ENCODE results near the gene PRTG. TPM values are rescaled to one million over a fixed set of nuclear protein-coding genes. Genes with fewer than 3 reads are reported as not detected.

PRTG gene
- total and polyA plus RNA-seq, 2 of the 13 experiments (the other 11 are each of a cell fraction or from before 2014, with no cell fraction given): 13.2 to 22.3 TPM

GRCh38 chr15:55661428-55661827, 81.5 kb downstream of the PRTG start:
- Histone ChIP-seq H3K36me3 (replicated peaks in 1 of 2; ENCODE audit: control insufficient read depth in 1 of 2, insufficient read depth in 2 of 2, low read length in 2 of 2) (no peaks in the 10 kb centered on the region), H3K27ac (ENCODE audit: extremely low read length, insufficient read depth, low read length) (no peak overlapping the region), H4K20me1 (ENCODE audit: insufficient read depth, low read length) (no peaks in the 10 kb centered on the region), H3K4me1 (ENCODE audit: insufficient read depth, low read length) (peaks cover 17% of the 10 kb centered on the region), H3K4me2 (ENCODE audit: low read depth, low read length) (no peak overlapping the region), H2AFZ (ENCODE audit: low read length) (no peak overlapping the region), H3K79me2 (ENCODE audit: insufficient read depth, low read length) (no peaks in the 10 kb centered on the region), H3K9me3 (ENCODE audit: low read length) (no peaks in the 10 kb centered on the region), H3K9ac (ENCODE audit: insufficient read depth, low read depth, low read length) (no peak overlapping the region), H3K27me3 (ENCODE audit: control insufficient read depth in 1 of 2, insufficient read depth in 2 of 2, low read length in 2 of 2) (no peaks in the 10 kb centered on the region), H3K4me3 (replicated peaks in 1 of 3; ENCODE audit: insufficient read depth in 1 of 3, low read depth in 2 of 3, low read length in 3 of 3) (no peak overlapping the region)
- ATAC-seq (peak; percentile 92), DNase-seq (ENCODE audit: low spot score) (peak; percentile 69), FAIRE-seq (peak; percentile 63)
- in situ Hi-C loops (cut with HindIII; ENCODE audit: extremely low pct_ligation_motif_present, low pct_unique_long_range_greater_than_20kb) (no loop called here), intact Hi-C loops (cut with micrococcal nuclease; ENCODE audit: unreplicated experiment) (no loop called here)
- ChIA-PET POLR2A (no interaction called here), CTCF (ENCODE audit: low intra/inter-chr PET ratio, low total read pairs) (no interaction called here)
- BruUV-seq (replicated peaks): no TSS peak
- TF ChIP-seq U2AF1 (optimal IDR thresholded peaks at IDR 0.05; ENCODE audit: low read depth, low read length): no peak
- TF ChIP-seq NR2F1 (CRISPR knock-in tag; IDR thresholded peaks at IDR 0.05): peak; percentile 75 to 80
- TF ChIP-seq ARNT2 (CRISPR knock-in tag; IDR thresholded peaks at IDR 0.05; ENCODE audit: low read depth): no peak
- peak; percentile 22; the same call in 1 of the 2 replicates for TF ChIP-seq PAXIP1 (CRISPR knock-in tag; conservative IDR thresholded peaks at IDR 0.05)
- peak; percentile 50; the same call in 1 of the 2 replicates for TF ChIP-seq ARID5B (CRISPR knock-in tag; IDR thresholded peaks at IDR 0.05)
- no peak for TF ChIP-seq SP4 (CRISPR knock-in tag; IDR thresholded peaks at IDR 0.05)
- TF ChIP-seq THAP7 (CRISPR knock-in tag; IDR thresholded peaks at IDR 0.05): no peak
- peak; percentile 57; the same call in 1 of the 2 replicates for TF ChIP-seq GFI1 (CRISPR knock-in tag; IDR thresholded peaks at IDR 0.05; ENCODE audit: borderline replicate concordance)
- no peak for TF ChIP-seq SOX13 (IDR thresholded peaks at IDR 0.05)
- 0 out of 4 replicates have a peak, but pooled peaks of 1 of the 2 experiments have one; percentile 42 for TF ChIP-seq SOX13 (CRISPR knock-in tag; conservative IDR thresholded peaks at IDR 0.05 in 1 of 2, IDR thresholded peaks at IDR 0.05 in 1 of 2)
- no peak for TF ChIP-seq ATRX (CRISPR knock-in tag; IDR thresholded peaks at IDR 0.05; ENCODE audit: borderline replicate concordance)
- TF ChIP-seq RBAK (CRISPR knock-in tag; IDR thresholded peaks at IDR 0.05): no peak
- TF ChIP-seq SRSF9 (IDR thresholded peaks at IDR 0.05; ENCODE audit: borderline replicate concordance, insufficient read depth, low read depth, low read length, poor library complexity, severe bottlenecking): no peak
- peak; percentile 66; the same call in 1 of the 2 replicates for TF ChIP-seq NR2F2 (IDR thresholded peaks at IDR 0.05; ENCODE audit: borderline replicate concordance, low read depth)

Measured in HepG2 (cell line).